ENCODE data around the gene LRP6.
"Not testable (repeated sequence)": the region's sequence is repeated elsewhere in the genome, so short reads cannot be mapped to it uniquely, and the experiment has no call there.

The LRP6 gene

DNA sequence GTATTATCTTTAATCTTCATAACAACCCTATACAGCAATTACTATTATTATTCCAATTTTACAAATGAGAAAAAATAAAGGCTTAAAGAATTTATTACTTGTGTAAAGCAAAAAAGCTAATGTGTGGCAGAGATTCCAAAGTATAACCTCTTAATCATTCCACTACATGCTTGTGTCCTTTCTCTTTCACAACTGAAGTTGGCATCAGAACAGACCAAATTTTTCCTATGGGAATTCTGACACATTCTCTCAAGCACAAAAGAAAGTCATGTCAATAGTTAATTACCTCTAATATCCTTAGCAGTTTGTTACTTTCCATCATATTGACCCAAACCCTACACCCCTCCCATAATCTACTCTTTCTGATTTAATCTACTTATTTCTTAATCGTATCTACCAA is 109.4 kb downstream of the LRP6 start:
- TF ChIP-seq, protein P1, sequence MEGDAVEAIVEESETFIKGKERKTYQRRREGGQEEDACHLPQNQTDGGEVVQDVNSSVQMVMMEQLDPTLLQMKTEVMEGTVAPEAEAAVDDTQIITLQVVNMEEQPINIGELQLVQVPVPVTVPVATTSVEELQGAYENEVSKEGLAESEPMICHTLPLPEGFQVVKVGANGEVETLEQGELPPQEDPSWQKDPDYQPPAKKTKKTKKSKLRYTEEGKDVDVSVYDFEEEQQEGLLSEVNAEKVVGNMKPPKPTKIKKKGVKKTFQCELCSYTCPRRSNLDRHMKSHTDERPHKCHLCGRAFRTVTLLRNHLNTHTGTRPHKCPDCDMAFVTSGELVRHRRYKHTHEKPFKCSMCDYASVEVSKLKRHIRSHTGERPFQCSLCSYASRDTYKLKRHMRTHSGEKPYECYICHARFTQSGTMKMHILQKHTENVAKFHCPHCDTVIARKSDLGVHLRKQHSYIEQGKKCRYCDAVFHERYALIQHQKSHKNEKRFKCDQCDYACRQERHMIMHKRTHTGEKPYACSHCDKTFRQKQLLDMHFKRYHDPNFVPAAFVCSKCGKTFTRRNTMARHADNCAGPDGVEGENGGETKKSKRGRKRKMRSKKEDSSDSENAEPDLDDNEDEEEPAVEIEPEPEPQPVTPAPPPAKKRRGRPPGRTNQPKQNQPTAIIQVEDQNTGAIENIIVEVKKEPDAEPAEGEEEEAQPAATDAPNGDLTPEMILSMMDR (IDR thresholded peaks at IDR 0.05; ENCODE audit: insufficient read depth, low read length, poor library complexity, severe bottlenecking), result no peak
- no peak overlapping the region for H3K4me3 ChIP-seq (replicated peaks; ENCODE audit: low read depth, low read length)
- no peaks in the 10 kb centered on the region for H3K27me3 ChIP-seq (replicated peaks; ENCODE audit: control insufficient read depth, insufficient read depth, low read length)
- DNase-seq (ENCODE audit: extremely low read depth, insufficient read length), result no peak
- no peaks in the 10 kb centered on the region; the same call in 1 of the 2 replicates for H3K36me3 ChIP-seq (ENCODE audit: control insufficient read depth, insufficient read depth, low read length)

DNA sequence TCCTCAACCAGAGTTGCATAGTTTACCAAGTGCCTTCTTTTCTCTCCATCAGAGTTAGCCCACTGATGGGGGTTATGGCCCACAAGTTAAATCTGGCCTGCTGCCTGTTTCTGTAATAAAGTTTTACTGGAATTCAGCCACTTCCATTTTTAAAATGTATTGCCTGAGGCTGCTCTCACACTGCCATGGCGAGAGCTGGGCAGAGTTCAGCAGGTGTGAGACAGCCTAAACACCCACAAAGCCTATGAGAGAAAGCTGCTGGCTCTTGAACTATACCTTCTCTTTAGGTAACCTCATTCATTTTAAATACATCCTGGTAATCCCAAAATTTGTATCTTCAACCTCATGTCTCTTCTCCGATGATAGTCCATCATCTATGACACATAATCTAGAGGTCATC is 110.0 kb downstream of the LRP6 start:
- DNase-seq (ENCODE audit: extremely low read depth, insufficient read length), result no peak
- no peak overlapping the region for H3K4me3 ChIP-seq (replicated peaks; ENCODE audit: low read depth, low read length)
- H3K27me3 ChIP-seq (replicated peaks; ENCODE audit: control insufficient read depth, insufficient read depth, low read length), result no peaks in the 10 kb centered on the region
- TF ChIP-seq, protein P1 (IDR thresholded peaks at IDR 0.05; ENCODE audit: insufficient read depth, low read length, poor library complexity, severe bottlenecking), result no peak
- H3K36me3 ChIP-seq (ENCODE audit: control insufficient read depth, insufficient read depth, low read length), result no peaks in the 10 kb centered on the region; the same call in 1 of the 2 replicates

DNA sequence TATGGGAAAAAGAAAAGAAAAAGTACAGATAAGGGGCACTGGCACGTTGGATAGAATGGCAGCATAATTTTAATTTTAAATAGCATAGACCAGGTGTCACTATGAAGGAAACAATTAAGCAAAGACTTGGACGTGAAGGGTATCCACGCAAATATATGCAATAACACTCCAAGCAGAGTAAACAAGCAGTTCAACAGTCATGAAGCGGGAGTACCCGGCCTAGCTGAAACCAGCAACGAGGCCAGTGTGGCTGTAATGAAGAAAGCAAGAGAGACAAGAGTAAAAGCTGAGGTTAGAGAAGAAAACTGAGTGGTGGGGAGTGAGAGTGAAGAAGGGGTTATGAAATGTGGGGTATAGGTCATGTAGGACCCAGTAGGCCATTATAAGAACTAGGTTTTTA is 110.7 kb downstream of the LRP6 start:
- Histone ChIP-seq H3K4me3 (replicated peaks; ENCODE audit: low read depth, low read length) (no peak overlapping the region), H3K36me3 (ENCODE audit: control insufficient read depth, insufficient read depth, low read length) (no peaks in the 10 kb centered on the region; the same call in 1 of the 2 replicates), H3K27me3 (replicated peaks; ENCODE audit: control insufficient read depth, insufficient read depth, low read length) (no peaks in the 10 kb centered on the region)
- TF ChIP-seq, protein P1 (IDR thresholded peaks at IDR 0.05; ENCODE audit: insufficient read depth, low read length, poor library complexity, severe bottlenecking), result no peak
- DNase-seq (ENCODE audit: extremely low read depth, insufficient read length), result no peak

DNA sequence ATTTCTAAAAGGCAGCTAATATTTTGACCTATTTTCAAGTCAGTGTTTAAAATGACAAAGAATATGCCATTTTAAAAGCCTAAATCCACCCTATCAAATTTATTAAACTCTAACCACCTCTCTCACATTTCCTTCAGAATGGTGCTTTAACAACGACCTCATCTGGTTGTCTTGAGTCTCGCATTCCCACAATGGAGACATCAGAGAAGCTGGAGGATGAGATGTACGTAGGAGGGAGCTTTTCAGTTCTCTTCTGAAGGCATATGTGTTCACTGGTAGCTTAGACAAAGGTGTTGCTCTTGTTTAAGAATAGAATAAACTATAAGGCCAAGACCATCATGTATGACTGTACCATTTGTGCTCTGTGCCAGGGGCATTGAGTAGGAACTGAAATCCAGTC is 113.2 kb downstream of the LRP6 start:
- no peak overlapping the region for H3K4me3 ChIP-seq (replicated peaks; ENCODE audit: low read depth, low read length)
- no peak for DNase-seq (ENCODE audit: extremely low read depth, insufficient read length)
- H3K27me3 ChIP-seq (replicated peaks; ENCODE audit: control insufficient read depth, insufficient read depth, low read length), result no peaks in the 10 kb centered on the region
- TF ChIP-seq, protein P1 (IDR thresholded peaks at IDR 0.05; ENCODE audit: insufficient read depth, low read length, poor library complexity, severe bottlenecking), result no peak
- no peaks in the 10 kb centered on the region for H3K36me3 ChIP-seq (ENCODE audit: control insufficient read depth, insufficient read depth, low read length)

DNA sequence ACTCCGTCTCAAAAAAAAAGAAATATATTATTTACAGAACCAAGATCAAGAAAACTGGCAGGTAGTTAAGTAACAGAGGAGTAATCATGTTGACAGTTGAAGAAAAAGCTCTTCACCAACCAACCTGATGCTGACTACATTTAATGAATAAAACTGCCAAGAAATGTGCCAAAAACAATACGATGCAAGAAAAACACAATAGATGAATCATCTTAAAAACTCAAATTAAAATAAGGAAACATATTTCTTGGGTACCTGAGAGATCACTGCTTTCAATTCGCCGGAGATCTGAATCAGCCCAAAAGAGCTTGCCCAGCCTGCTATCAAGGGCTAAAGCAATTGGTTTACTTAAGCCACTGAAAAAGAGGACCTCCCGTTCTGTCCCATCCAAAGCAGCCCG is 119.7 kb downstream of the LRP6 start:
- no peak for DNase-seq (ENCODE audit: extremely low read depth, insufficient read length)
- Histone ChIP-seq H3K36me3 (ENCODE audit: control insufficient read depth, insufficient read depth, low read length) (no peaks in the 10 kb centered on the region), H3K27me3 (replicated peaks; ENCODE audit: control insufficient read depth, insufficient read depth, low read length) (no peaks in the 10 kb centered on the region), H3K4me3 (replicated peaks; ENCODE audit: low read depth, low read length) (no peak overlapping the region)
- TF ChIP-seq, protein P1 (IDR thresholded peaks at IDR 0.05; ENCODE audit: insufficient read depth, low read length, poor library complexity, severe bottlenecking), result no peak

DNA sequence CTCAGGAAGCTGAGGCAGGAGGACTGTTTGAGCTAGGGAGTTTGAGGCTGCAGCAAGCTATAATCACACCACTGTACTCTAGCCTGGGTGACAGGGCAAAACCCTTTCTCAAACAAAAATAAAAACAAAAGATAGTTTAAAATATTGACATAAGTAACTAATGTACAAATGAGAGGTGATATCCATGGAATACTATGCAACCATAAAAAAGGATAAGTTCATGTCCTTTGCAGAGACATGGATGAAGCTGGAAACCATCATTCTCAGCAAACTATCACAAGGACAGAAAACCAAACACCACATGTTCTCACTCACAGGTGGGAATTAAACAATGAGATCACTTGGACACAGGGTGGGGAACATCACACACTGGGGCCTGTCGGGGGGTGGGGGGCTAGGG is 122.3 kb downstream of the LRP6 start:
- H3K27me3 ChIP-seq (replicated peaks; ENCODE audit: control insufficient read depth, insufficient read depth, low read length); H3K4me3 ChIP-seq (replicated peaks; ENCODE audit: low read depth, low read length); H3K36me3 ChIP-seq (ENCODE audit: control insufficient read depth, insufficient read depth, low read length); DNase-seq (ENCODE audit: extremely low read depth, insufficient read length): not testable (repeated sequence)

Data from GM06990 (cell line).